Tibial artery (tissue), 4 donors: ENCODE results near the gene SYN1.
A peak's percentile ranks its signal among the peaks of the same experiment; 100 is the strongest.

Experiments
- DNase-seq, 2 donors: peaks; one replicate each; pipeline ENCODE4 v3.0.0-alpha.2; 2019
- H3K27ac ChIP-seq, 2 donors: fragments of 200-600 bp; sonication (generic) in 1 of 2; 1 replicate in 1 of 2; 2 replicates in 1 of 2; pipeline ENCODE4 v1.5.1; 2018 to 2019; ENCODE audit warnings: mild to moderate bottlenecking in 1 of 2
- H3K27me3 ChIP-seq, 2 donors: fragments of 200-600 bp; sonication (generic) in 1 of 2; one replicate each; pipeline versions ENCODE4 v1.5.1 to v1.6.0; 2016 to 2019
- H3K36me3 ChIP-seq, 3 donors: fragments of 200-600 bp; sonication (generic) in 2 of 3; one replicate each; pipeline ENCODE4 v1.5.1; 2016 to 2019; ENCODE audit warnings: mild to moderate bottlenecking in 2 of 3
- H3K4me1 ChIP-seq, 4 donors: fragments of 200-600 bp; sonication (generic) in 2 of 4; 1 replicate in 3 of 4; 2 replicates in 1 of 4; pipeline ENCODE4 v1.5.1; 2016 to 2019
- H3K4me3 ChIP-seq, 2 donors: fragments of 200-600 bp; sonication (generic) in 1 of 2; 1 replicate in 1 of 2; 2 replicates in 1 of 2; pipeline ENCODE4 v1.5.1; 2018 to 2019; ENCODE audit warnings: mild to moderate bottlenecking in 2 of 2
- H3K9me3 ChIP-seq, 3 donors: fragments of 200-600 bp; sonication (generic) in 1 of 3; one replicate each; pipeline ENCODE4 v1.5.1; 2016 to 2019
- intact Hi-C: fragments of 100-400 bp; cut with DNase I; formaldehyde crosslinking; loops from one replicate; pipeline ENCODE4 v1.15.0; 2023; ENCODE audit warnings: low total_unique reads
- TF ChIP-seq, protein P1 (sequence below), 2 experiments: fragments of 200-600 bp in 1 of 2; fragments of 450-650 bp in 1 of 2; IDR thresholded peaks; one replicate each; pipeline ENCODE4 v1.5.1; 2017 to 2019; ENCODE audit warnings: antibody characterized with exemption in 2 of 2, mild to moderate bottlenecking in 1 of 2, moderate library complexity in 1 of 2

Gene SYN1

DNA sequence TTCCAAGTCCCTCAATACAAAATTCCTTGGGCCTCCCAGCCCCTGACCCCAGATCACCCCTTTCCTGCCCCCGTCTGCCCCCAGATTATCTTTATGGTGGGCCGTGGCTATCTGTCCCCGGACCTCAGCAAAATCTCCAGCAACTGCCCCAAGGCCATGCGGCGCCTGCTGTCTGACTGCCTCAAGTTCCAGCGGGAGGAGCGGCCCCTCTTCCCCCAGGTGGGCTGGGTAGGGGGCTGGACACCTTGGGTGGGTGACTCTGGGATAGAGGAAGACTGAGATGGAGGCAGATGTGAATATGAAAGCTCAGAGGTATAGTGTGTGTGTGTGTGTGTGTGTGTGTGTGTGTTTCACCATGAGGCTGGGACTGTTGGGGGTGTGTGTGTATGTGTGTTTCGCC lies 48.9 kb downstream of the SYN1 start:
- DNase-seq: no peak
- intact Hi-C loops: no loop called here
- peaks cover 24 to 59% (median 45%) of the 10 kb centered on the region in 3 donors for H3K36me3 ChIP-seq

DNA sequence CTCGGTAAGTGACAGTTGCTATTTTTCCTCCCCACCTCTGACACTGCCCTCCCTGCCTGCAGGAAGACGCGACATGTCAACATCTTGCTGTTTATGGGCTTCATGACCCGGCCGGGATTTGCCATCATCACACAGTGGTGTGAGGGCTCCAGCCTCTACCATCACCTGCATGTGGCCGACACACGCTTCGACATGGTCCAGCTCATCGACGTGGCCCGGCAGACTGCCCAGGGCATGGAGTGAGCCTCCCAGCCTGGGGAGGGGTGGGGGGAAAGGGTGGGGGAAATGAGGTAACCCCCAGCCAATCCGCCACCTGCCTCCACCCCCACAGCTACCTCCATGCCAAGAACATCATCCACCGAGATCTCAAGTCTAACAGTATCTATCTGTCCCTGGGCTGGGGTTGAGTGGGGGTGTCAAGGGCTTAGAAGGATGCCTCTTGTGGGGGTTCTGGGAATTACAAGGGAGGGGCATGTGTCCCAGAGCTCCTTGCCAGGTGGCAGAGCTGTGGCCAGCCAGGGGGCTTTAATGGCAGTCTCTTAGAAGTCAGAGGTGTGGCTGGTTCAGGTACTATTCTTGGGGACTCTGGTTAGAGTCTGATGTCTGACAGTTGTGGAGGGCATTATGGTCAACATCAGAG lies 50.9 kb downstream of the SYN1 start:
- Histone ChIP-seq H3K27me3 (no peaks in the 10 kb centered on the region), H3K4me1 (peaks cover 0 to 8% (median 4%) of the 10 kb centered on the region in 4 donors), H3K9me3 (no peaks in the 10 kb centered on the region), H3K4me3 (no peak overlapping the region), H3K36me3 (peaks cover 33 to 78% (median 60%) of the 10 kb centered on the region in 3 donors), H3K27ac (no peak overlapping the region)
- TF ChIP-seq, protein P1, sequence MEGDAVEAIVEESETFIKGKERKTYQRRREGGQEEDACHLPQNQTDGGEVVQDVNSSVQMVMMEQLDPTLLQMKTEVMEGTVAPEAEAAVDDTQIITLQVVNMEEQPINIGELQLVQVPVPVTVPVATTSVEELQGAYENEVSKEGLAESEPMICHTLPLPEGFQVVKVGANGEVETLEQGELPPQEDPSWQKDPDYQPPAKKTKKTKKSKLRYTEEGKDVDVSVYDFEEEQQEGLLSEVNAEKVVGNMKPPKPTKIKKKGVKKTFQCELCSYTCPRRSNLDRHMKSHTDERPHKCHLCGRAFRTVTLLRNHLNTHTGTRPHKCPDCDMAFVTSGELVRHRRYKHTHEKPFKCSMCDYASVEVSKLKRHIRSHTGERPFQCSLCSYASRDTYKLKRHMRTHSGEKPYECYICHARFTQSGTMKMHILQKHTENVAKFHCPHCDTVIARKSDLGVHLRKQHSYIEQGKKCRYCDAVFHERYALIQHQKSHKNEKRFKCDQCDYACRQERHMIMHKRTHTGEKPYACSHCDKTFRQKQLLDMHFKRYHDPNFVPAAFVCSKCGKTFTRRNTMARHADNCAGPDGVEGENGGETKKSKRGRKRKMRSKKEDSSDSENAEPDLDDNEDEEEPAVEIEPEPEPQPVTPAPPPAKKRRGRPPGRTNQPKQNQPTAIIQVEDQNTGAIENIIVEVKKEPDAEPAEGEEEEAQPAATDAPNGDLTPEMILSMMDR (IDR thresholded peaks at IDR 0.05): peak in 1 of 2 experiments; percentile 20
- intact Hi-C loops: no loop called here
- no peak for DNase-seq

More for the DNA sequence above, 48.9 kb downstream of the SYN1 start:
- Histone ChIP-seq H3K4me1 (peaks cover 0 to 16% (median 13%) of the 10 kb centered on the region in 4 donors), H3K27ac (no peak overlapping the region), H3K4me3 (no peak overlapping the region), H3K9me3 (no peaks in the 10 kb centered on the region), H3K27me3 (no peaks in the 10 kb centered on the region)
- TF ChIP-seq, protein P1 (IDR thresholded peaks at IDR 0.05): no peak

DNA sequence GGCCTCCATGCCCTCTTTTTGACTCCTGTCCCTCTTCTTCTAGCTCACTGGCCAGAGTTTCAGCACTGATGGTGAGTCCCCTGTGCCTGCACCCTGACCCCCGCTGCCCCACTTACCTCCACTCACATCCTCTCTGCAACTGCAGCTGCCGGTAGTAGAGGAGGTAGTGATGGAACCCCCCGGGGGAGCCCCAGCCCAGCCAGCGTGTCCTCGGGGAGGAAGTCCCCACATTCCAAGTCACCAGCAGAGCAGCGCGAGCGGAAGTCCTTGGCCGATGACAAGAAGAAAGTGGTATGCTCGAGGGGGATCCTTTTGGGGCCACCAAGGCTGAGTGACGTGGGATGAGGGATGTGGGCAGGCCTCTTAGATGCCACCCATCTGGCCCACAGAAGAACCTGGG lies 52.8 kb downstream of the SYN1 start:
- peaks cover 33 to 83% (median 69%) of the 10 kb centered on the region in 3 donors for H3K36me3 ChIP-seq
- TF ChIP-seq, protein P1 (IDR thresholded peaks at IDR 0.05): no peak
- H3K27me3 ChIP-seq: no peaks in the 10 kb centered on the region
- H3K4me1 ChIP-seq: peaks cover 0 to 14% (median 12%) of the 10 kb centered on the region in 4 donors
- DNase-seq: no peak
- intact Hi-C loops: no loop called here
- no peaks in the 10 kb centered on the region for H3K9me3 ChIP-seq
- no peak overlapping the region for H3K27ac ChIP-seq
- no peak overlapping the region for H3K4me3 ChIP-seq

DNA sequence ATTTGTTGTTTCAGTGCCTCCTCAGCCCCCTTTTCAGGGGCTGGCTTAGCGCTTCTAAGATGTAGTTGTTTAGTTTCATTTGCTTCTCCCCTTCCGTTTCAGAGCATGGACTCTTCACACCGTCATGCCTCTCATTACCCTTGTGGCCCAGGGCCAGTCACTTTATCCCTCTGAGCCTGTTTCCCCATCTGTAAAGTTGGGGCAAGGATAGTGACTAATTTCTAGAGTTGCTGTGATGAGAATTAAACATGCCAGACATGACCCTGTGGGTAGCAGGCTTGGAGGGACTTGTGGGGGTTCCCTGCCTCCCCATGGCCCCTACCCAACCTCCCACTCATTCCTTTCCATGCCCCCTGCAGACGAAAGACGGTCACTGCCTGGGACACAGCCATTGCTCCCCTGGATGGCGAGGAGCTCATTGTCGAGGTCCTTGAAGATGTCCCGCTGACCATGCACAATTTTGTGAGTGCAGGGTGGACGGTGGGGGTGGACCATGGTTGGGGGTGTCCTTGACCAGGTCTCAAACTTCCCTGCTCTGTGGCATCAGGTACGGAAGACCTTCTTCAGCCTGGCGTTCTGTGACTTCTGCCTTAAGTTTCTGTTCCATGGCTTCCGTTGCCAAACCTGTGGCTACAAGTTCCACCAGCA lies 55.1 kb downstream of the SYN1 start:
- intact Hi-C loops: no loop called here
- no peak for DNase-seq
- H3K36me3 ChIP-seq: peaks cover 28 to 60% (median 59%) of the 10 kb centered on the region in 3 donors

DNA sequence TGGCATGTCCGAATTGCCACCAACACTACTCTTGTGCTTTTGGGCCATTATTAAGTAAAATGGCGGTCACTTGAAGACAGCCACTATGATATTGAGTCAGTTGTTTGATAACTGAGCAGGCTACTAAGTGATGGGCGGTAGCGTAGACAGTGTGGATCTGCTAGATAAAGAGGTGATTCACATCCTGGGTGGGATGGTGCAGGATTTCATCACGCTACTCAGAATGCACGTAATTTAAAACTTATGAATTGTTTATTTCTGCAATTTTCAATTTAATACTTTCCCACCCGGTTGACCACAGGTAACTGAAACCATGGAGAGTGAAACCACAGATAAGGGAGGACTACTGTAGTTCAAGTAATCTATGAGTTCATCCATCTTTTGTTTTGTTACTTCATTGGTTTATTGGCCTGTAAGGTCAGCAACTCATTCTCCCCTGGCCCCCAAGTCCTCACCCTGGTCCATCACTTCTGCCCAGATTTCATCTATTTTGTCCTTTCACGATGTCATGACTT lies 55.8 kb downstream of the SYN1 start:
- H3K4me3 ChIP-seq: no peak overlapping the region
- H3K27me3 ChIP-seq: no peaks in the 10 kb centered on the region
- H3K27ac ChIP-seq: no peak overlapping the region
- TF ChIP-seq, protein P1 (IDR thresholded peaks at IDR 0.05): no peak
- peaks cover 0 to 16% (median 13%) of the 10 kb centered on the region in 4 donors for H3K4me1 ChIP-seq
- H3K9me3 ChIP-seq: no peaks in the 10 kb centered on the region
- intact Hi-C loops: no loop called here
- no peak for DNase-seq
- H3K36me3 ChIP-seq: peaks cover 25 to 53% (median 52%) of the 10 kb centered on the region in 3 donors

More for the DNA sequence above, 55.1 kb downstream of the SYN1 start:
- Histone ChIP-seq H3K4me1 (peaks cover 0 to 16% (median 13%) of the 10 kb centered on the region in 4 donors), H3K27me3 (no peaks in the 10 kb centered on the region), H3K4me3 (no peak overlapping the region), H3K27ac (no peak overlapping the region), H3K9me3 (no peaks in the 10 kb centered on the region)
- TF ChIP-seq, protein P1 (IDR thresholded peaks at IDR 0.05): no peak
